GM18868 (cell line): ENCODE data around the gene SPATA33.

Experiments used
- ATAC-seq: cut with Tn5 transposase; IDR thresholded peaks from one replicate; pipeline ENCODE4 v1.9.1; 2021; ENCODE audit warnings: mild to moderate bottlenecking, moderate library complexity; ENCODE audit not compliant: unreplicated experiment

The SPATA33 gene

GRCh38 chr16:89706518-89707260, 49.1 kb downstream of the SPATA33 start:
- no peak for ATAC-seq

- no peak for ATAC-seq
Measured at GRCh38 chr16:89707695-89708094, 50.1 kb downstream of the SPATA33 start.

- no peak for ATAC-seq
Measured at GRCh38 chr16:89708481-89708931, 50.9 kb downstream of the SPATA33 start.

- ATAC-seq = no peak
Measured at GRCh38 chr16:89709166-89709565, 51.5 kb downstream of the SPATA33 start.

- no peak for ATAC-seq
Measured at GRCh38 chr16:89709716-89710432, 52.2 kb downstream of the SPATA33 start.

- no peak for ATAC-seq
Measured at GRCh38 chr16:89710709-89711564, 53.3 kb downstream of the SPATA33 start.

GRCh38 chr16:89711601-89712273, 54.1 kb downstream of the SPATA33 start:
- ATAC-seq = peak; percentile 49

- no peak for ATAC-seq
Measured at GRCh38 chr16:89712274-89712781, 54.7 kb downstream of the SPATA33 start.

GRCh38 chr16:89716493-89716892, 58.9 kb downstream of the SPATA33 start:
- ATAC-seq = no peak

- no peak for ATAC-seq
Measured at GRCh38 chr16:89716916-89717687, 59.5 kb downstream of the SPATA33 start.

- ATAC-seq = no peak
Measured at GRCh38 chr16:89717688-89718505, 60.3 kb downstream of the SPATA33 start.
